HG02642 (cell line): ENCODE data around the gene SEC61G.

Experiments used
- ATAC-seq: cut with Tn5 transposase; IDR thresholded peaks from one replicate; pipeline ENCODE4 v1.9.1; 2021; ENCODE audit warnings: mild to moderate bottlenecking; ENCODE audit not compliant: unreplicated experiment, poor library complexity

The SEC61G gene

GRCh38 chr7:54758702-54759592, at the start of gene SEC61G:
Gene SEC61G (minus strand): TSS chr7:54759211. CDS start chr7:54757588, 1,623 bp downstream.
- ATAC-seq, result peak; percentile 95

- peak; percentile 58 for ATAC-seq
Observed at GRCh38 chr7:54802841-54803240, 43.8 kb upstream of the SEC61G start.

GRCh38 chr7:54802114-54802513, 43.1 kb upstream of the SEC61G start:
- ATAC-seq, result no peak

GRCh38 chr7:54799792-54800191, 40.8 kb upstream of the SEC61G start:
- no peak for ATAC-seq

GRCh38 chr7:54798530-54798929, 39.5 kb upstream of the SEC61G start:
- no peak for ATAC-seq

GRCh38 chr7:54796853-54797252, 37.8 kb upstream of the SEC61G start:
- no peak for ATAC-seq

GRCh38 chr7:54796150-54796549, 37.1 kb upstream of the SEC61G start:
- ATAC-seq, result no peak

GRCh38 chr7:54792383-54792782, 33.4 kb upstream of the SEC61G start:
- ATAC-seq, result no peak

- ATAC-seq, result peak; percentile 87
Observed at GRCh38 chr7:54788664-54789063, 29.7 kb upstream of the SEC61G start.

GRCh38 chr7:54785261-54785660, 26.2 kb upstream of the SEC61G start:
- no peak for ATAC-seq

GRCh38 chr7:54783952-54784351, 24.9 kb upstream of the SEC61G start:
- ATAC-seq, result no peak

- ATAC-seq, result no peak
Observed at GRCh38 chr7:54782829-54783228, 23.8 kb upstream of the SEC61G start.

- no peak for ATAC-seq
Observed at GRCh38 chr7:54782314-54782713, 23.3 kb upstream of the SEC61G start.

GRCh38 chr7:54781134-54781920, 22.3 kb upstream of the SEC61G start:
- ATAC-seq, result no peak

GRCh38 chr7:54780490-54780889, 21.5 kb upstream of the SEC61G start:
- ATAC-seq, result no peak

- no peak for ATAC-seq
Observed at GRCh38 chr7:54778696-54779540, 19.9 kb upstream of the SEC61G start.

GRCh38 chr7:54778166-54778565, 19.2 kb upstream of the SEC61G start:
- no peak for ATAC-seq

GRCh38 chr7:54774785-54775740, 16.1 kb upstream of the SEC61G start:
- ATAC-seq, result no peak
